ENCODE measurements around the gene CRMP1.

Gene CRMP1

DNA sequence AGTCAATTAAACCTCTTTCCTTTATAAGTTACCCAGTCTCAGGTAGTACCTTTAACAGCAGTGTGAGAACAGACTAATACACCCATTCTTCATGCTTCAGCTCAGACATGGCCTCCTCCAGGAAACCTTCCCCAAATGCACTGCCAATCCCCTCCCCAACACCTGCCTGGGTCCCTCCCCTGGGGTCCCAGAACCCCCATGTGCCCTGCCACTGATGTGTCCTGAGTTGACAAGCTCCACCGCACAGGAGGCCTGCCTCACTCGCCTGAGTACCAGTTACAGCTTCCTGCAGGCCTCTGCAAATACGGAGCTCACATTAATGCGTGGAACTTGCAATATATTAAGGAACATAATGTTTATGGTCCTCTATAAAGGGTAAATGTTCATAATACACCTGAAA lies 34.9 kb upstream of the CRMP1 start:
- Histone ChIP-seq H3K9me3 (replicated peaks; ENCODE audit: low read length) (no peaks in the 10 kb centered on the region), H3K4me3 (ENCODE audit: low read length) (no peak overlapping the region), H3K36me3 (ENCODE audit: insufficient read depth, low read length) (no peaks in the 10 kb centered on the region), H3K9ac (ENCODE audit: low read depth, low read length) (no peak overlapping the region), H3K4me1 (ENCODE audit: control insufficient read depth, insufficient read depth, low read length) (no peaks in the 10 kb centered on the region), H3K4me2 (ENCODE audit: low read length) (no peak overlapping the region), H3K27me3 (ENCODE audit: control insufficient read depth, insufficient read depth, low read length) (peaks cover 46% of the 10 kb centered on the region)

DNA sequence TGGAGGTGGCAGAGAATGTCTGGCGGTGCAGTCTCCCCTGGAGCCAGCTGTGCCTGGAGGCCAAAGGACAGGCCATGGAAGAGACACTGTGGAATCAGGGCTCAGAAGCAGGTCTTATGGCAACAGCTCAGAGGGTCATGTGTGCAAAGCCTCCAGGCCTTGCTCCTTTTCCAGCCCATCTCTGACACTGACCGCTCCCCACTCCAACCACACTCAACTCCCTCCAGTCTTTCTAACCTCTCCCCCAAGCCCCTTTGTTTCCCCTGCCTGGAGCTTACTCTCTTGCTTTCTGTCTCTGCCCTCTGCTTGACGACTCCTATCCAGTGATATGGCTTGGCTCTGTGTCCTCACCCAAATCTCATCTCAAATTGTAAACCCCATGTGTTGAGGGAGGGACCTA lies 34.2 kb upstream of the CRMP1 start:
- Histone ChIP-seq H3K4me3 (ENCODE audit: low read length) (no peak overlapping the region), H3K4me1 (ENCODE audit: control insufficient read depth, insufficient read depth, low read length) (no peaks in the 10 kb centered on the region), H3K9me3 (replicated peaks; ENCODE audit: low read length) (no peaks in the 10 kb centered on the region), H3K27me3 (ENCODE audit: control insufficient read depth, insufficient read depth, low read length) (peaks cover 45% of the 10 kb centered on the region), H3K4me2 (ENCODE audit: low read length) (no peak overlapping the region), H3K9ac (ENCODE audit: low read depth, low read length) (no peak overlapping the region), H3K36me3 (ENCODE audit: insufficient read depth, low read length) (no peaks in the 10 kb centered on the region)

DNA sequence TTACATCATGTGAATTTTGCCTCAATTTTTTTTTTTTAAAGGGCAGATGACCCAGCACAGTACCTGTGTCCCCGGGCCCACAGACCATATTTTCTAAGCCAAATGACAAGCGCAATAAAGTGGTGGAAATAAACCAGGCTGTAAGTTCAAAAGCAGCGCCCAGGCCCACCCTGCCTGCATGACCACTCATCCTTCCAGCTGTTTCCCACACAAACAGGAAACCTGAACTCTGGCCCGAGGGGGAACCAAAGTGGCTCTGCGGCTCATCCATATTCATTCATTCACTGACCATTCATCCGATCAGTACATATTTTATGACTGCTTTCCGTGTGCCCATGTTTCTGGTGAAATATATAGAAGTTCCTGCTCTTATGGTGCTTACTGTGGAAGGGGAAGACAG lies 33.7 kb upstream of the CRMP1 start:
- H3K27me3 ChIP-seq (ENCODE audit: control insufficient read depth, insufficient read depth, low read length) = peaks cover 41% of the 10 kb centered on the region
- H3K4me2 ChIP-seq (ENCODE audit: low read length) = no peak overlapping the region
- H3K36me3 ChIP-seq (ENCODE audit: insufficient read depth, low read length) = no peaks in the 10 kb centered on the region
- H3K9ac ChIP-seq (ENCODE audit: low read depth, low read length) = no peak overlapping the region
- no peaks in the 10 kb centered on the region for H3K9me3 ChIP-seq (replicated peaks; ENCODE audit: low read length)
- H3K4me3 ChIP-seq (ENCODE audit: low read length) = no peak overlapping the region
- H3K4me1 ChIP-seq (ENCODE audit: control insufficient read depth, insufficient read depth, low read length) = no peaks in the 10 kb centered on the region

DNA sequence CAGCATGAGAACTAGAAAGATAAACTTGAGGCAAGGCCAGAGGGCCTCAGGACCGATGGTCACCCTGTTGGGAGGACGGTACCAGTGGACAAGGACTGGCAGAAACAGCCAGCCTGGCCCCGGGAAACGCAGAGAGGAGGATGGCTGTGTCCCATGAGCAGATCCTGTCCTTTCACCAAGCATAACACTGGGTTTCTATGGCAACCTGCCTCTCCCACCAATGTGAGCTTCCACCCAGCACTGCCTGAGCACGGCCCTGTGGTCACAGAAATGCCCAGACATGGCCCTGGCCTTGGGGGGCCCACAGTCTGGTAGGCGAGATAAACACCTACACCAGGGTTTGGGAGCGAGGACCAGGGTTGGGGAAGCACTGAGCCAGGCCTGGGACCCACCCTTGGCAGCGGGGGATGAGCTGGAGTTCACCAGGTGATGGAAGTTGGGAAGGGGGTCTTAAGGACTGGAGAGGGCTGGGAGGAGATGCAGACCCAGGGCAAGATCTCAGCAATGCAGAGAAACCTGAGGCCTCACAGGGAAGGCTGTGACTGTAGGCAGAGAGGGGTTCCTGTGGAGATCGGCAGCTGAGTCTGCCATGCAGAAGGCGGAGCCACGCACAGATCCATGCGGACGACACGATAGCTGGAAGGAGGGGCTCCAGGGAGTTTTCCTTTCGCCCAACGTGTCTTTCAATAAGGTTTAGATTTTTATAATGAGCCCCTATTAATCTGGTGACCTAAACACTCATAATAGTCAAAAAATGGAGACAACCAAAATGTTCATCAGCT lies 32.7 kb upstream of the CRMP1 start:
- Histone ChIP-seq H3K4me3 (ENCODE audit: low read length) (no peak overlapping the region), H3K4me1 (ENCODE audit: control insufficient read depth, insufficient read depth, low read length) (no peaks in the 10 kb centered on the region), H3K36me3 (ENCODE audit: insufficient read depth, low read length) (no peaks in the 10 kb centered on the region), H3K27me3 (ENCODE audit: control insufficient read depth, insufficient read depth, low read length) (peaks cover 39% of the 10 kb centered on the region), H3K9me3 (replicated peaks; ENCODE audit: low read length) (no peaks in the 10 kb centered on the region), H3K9ac (ENCODE audit: low read depth, low read length) (no peak overlapping the region), H3K4me2 (ENCODE audit: low read length) (no peak overlapping the region)

DNA sequence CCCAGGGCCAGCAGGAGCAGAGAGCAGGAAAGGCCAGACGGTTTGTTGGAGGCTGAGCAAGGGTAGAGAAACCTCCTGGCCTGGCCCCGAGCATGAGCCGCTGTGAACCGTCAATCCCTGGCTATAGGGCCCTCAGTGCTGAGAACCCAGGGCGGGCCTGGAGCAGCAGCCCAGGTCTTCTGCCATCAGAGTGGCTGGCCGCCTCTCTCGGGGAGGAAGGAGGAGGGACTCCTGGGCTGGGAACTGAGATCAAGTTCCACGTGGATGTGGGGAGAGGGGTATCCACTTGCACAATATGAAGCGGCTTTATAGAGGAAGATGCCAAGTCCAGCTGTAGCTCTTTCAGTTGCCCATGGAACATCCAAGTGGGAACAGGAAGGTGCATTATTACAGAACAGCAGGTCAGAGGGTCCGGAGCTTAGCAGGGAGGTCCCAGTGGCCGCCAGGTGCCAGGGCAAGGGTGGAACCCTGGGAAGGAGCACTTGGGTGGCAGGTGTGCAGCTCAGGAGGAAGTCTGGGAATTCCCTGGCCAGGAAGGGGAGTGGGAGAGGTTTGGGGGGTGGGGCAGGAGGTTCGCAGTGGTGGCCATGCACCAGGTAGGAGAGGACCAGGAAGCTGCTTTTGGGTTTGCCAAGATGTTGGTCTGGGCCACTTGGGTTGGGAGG lies 31.7 kb upstream of the CRMP1 start:
- Histone ChIP-seq H3K27me3 (ENCODE audit: control insufficient read depth, insufficient read depth, low read length) (peaks cover 30% of the 10 kb centered on the region), H3K36me3 (ENCODE audit: insufficient read depth, low read length) (no peaks in the 10 kb centered on the region), H3K4me3 (ENCODE audit: low read length) (no peak overlapping the region), H3K9me3 (replicated peaks; ENCODE audit: low read length) (no peaks in the 10 kb centered on the region), H3K4me1 (ENCODE audit: control insufficient read depth, insufficient read depth, low read length) (no peaks in the 10 kb centered on the region), H3K9ac (ENCODE audit: low read depth, low read length) (no peak overlapping the region), H3K4me2 (ENCODE audit: low read length) (no peak overlapping the region)

DNA sequence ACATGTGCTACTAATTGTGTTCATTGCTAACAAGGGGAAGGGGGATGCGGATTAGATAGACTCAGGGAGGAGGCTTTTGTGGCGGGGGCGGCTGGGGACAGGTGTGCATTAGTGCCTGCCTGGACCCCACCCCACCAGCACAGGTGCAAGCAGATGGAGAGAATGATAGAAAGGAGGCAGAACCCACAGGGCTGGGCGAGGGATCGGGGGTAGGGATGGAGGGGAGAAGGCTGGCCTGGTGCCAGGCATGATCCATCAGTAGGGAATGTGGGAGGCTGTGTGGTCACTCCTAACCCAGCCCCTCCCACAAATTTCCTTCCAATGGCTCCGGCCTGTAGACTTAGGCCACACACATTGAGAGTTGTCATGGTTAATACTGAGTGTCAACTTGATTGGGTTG lies 30.5 kb upstream of the CRMP1 start:
- Histone ChIP-seq H3K27me3 (ENCODE audit: control insufficient read depth, insufficient read depth, low read length) (peaks cover 24% of the 10 kb centered on the region), H3K4me1 (ENCODE audit: control insufficient read depth, insufficient read depth, low read length) (no peaks in the 10 kb centered on the region), H3K9ac (ENCODE audit: low read depth, low read length) (no peak overlapping the region), H3K36me3 (ENCODE audit: insufficient read depth, low read length) (no peaks in the 10 kb centered on the region), H3K4me2 (ENCODE audit: low read length) (no peak overlapping the region), H3K9me3 (replicated peaks; ENCODE audit: low read length) (no peaks in the 10 kb centered on the region), H3K4me3 (ENCODE audit: low read length) (no peak overlapping the region)

DNA sequence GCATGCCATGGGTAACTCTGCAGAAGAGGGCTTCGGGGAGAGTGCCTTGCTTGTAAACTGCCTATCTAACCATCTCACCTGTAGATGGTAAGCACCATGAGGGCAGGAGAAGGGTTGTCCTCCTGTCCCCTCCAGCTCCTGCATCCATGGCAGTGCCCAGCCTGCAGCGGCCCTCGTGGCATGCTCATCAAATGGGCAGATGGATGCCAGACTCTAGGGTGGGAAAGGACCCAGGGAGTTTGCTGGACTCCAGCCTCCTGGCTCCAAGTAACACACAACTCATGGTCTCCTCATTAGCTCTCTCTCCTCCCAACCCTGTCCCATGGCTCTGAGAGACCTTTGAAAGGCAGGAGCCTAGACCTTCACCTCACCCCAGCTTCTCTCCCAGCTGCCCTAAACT lies 29.7 kb upstream of the CRMP1 start:
- Histone ChIP-seq H3K9ac (ENCODE audit: low read depth, low read length) (no peak overlapping the region), H3K9me3 (replicated peaks; ENCODE audit: low read length) (no peaks in the 10 kb centered on the region), H3K4me2 (ENCODE audit: low read length) (no peak overlapping the region), H3K27me3 (ENCODE audit: control insufficient read depth, insufficient read depth, low read length) (peaks cover 23% of the 10 kb centered on the region), H3K36me3 (ENCODE audit: insufficient read depth, low read length) (no peaks in the 10 kb centered on the region), H3K4me3 (ENCODE audit: low read length) (no peak overlapping the region), H3K4me1 (ENCODE audit: control insufficient read depth, insufficient read depth, low read length) (no peaks in the 10 kb centered on the region)

DNA sequence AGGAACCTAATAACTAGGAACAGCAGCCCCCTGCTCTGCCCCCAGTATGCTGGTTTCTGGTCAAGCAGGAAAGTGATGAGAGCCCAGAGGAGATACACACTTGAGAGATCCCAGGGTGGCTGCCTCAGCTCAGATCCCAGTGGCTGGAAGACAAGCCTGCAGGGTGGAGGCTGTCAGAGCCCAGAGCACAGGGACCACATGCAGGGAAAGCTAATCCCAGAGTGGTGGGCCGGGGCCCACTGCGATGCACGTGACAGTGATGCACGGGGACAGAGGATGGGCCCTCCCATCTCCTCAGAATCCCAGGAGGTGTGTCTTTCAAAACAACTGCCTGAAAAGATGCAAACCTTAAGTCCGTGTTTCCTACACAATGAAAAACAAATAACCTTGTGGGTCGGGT lies 29.1 kb upstream of the CRMP1 start:
- peaks cover 22% of the 10 kb centered on the region for H3K27me3 ChIP-seq (ENCODE audit: control insufficient read depth, insufficient read depth, low read length)
- no peaks in the 10 kb centered on the region for H3K4me1 ChIP-seq (ENCODE audit: control insufficient read depth, insufficient read depth, low read length)
- no peaks in the 10 kb centered on the region for H3K36me3 ChIP-seq (ENCODE audit: insufficient read depth, low read length)
- H3K9ac ChIP-seq (ENCODE audit: low read depth, low read length) = no peak overlapping the region
- H3K4me2 ChIP-seq (ENCODE audit: low read length) = no peak overlapping the region
- no peak overlapping the region for H3K4me3 ChIP-seq (ENCODE audit: low read length)
- H3K9me3 ChIP-seq (replicated peaks; ENCODE audit: low read length) = no peaks in the 10 kb centered on the region

DNA sequence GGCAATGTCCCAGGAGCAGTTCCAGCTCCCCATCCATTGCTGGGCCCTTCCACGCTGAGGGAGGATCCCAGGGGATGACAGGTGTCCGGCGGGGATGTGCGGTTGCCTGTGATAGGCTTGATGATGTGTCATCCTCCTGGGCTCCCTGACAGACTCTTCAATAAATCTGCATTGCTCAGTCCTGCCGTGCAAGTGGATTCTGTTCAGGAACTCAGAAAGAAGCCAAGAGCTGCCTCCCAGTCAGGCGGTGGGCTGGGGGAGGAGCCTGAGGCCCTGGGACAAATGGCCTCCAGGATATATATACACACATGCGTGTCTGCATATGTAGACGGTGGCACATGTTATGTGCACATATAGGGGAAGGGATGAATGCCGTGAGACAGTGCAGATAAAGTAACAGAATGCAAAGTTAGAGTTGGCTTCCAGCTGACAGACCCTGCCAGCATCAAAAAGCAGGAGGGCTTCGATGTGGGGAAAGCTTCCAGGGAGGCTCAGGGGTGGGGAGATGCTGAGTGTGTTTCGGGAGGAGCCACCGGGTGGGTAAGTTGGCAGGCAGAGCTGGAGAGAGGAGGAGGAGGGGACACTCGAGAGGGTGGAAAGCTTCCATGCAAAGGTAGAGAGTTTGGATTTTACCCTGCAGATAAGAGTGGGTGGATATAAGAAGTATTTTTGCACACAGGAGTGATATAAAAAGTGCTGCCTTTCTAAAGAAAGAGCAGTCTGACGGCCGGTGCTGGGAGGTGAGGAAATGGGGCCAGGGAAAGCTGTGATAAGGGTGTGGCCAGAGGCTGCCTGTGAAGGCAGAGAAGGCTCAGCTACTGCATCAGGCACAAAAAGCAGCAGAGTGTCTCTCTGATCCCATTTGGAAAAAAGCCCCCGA lies 28.5 kb upstream of the CRMP1 start:
- Histone ChIP-seq H3K9me3 (replicated peaks; ENCODE audit: low read length) (no peaks in the 10 kb centered on the region), H3K9ac (ENCODE audit: low read depth, low read length) (no peak overlapping the region), H3K4me2 (ENCODE audit: low read length) (no peak overlapping the region), H3K4me3 (ENCODE audit: low read length) (no peak overlapping the region), H3K36me3 (ENCODE audit: insufficient read depth, low read length) (no peaks in the 10 kb centered on the region), H3K27me3 (ENCODE audit: control insufficient read depth, insufficient read depth, low read length) (peaks cover 21% of the 10 kb centered on the region), H3K4me1 (ENCODE audit: control insufficient read depth, insufficient read depth, low read length) (no peaks in the 10 kb centered on the region)

DNA sequence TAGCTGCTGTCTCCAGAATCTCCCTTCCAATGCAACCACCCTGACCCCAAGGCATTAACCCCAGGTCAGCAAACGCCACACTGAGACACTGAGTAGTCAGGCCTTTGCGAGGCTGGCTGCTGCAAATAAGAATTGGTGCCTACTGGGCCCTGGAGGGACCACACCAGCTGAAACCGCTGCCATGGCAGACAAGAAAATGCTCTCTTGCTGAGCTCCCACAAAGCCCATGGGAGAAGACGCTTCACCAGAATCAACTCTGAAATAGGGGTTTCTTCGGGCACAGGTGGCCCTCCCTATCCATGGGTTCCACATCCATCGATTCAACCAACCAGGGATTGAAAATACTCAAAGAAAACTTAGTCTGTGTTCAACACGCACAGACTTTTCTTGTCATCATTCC lies 26.7 kb upstream of the CRMP1 start:
- Histone ChIP-seq H3K9me3 (replicated peaks; ENCODE audit: low read length) (no peaks in the 10 kb centered on the region), H3K4me3 (ENCODE audit: low read length) (no peak overlapping the region), H3K9ac (ENCODE audit: low read depth, low read length) (no peak overlapping the region), H3K36me3 (ENCODE audit: insufficient read depth, low read length) (no peaks in the 10 kb centered on the region), H3K4me1 (ENCODE audit: control insufficient read depth, insufficient read depth, low read length) (no peaks in the 10 kb centered on the region), H3K27me3 (ENCODE audit: control insufficient read depth, insufficient read depth, low read length) (peaks cover 27% of the 10 kb centered on the region), H3K4me2 (ENCODE audit: low read length) (no peak overlapping the region)

DNA sequence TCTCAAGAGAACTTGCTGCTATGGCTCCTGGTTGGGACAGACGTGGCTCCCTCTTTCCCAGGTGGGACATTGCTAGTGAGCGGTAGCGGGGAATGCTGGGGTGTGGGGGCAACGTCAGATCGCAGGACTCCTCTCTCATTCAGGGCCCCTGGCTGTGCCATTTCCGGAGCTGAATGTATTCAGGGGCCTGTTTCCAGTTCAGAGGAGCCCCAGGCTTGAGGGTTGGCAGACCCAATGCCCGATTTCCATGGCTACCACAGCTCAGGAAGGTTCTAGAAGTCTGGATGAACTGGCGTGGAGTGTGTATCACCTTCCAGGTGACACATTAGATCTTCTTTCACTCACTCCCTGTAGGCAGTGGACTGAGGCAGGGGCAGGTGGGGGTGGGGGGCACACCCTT lies 26.2 kb upstream of the CRMP1 start:
- no peaks in the 10 kb centered on the region for H3K36me3 ChIP-seq (ENCODE audit: insufficient read depth, low read length)
- H3K9me3 ChIP-seq (replicated peaks; ENCODE audit: low read length) = no peaks in the 10 kb centered on the region
- no peak overlapping the region for H3K4me2 ChIP-seq (ENCODE audit: low read length)
- peaks cover 27% of the 10 kb centered on the region for H3K27me3 ChIP-seq (ENCODE audit: control insufficient read depth, insufficient read depth, low read length)
- H3K4me1 ChIP-seq (ENCODE audit: control insufficient read depth, insufficient read depth, low read length) = no peaks in the 10 kb centered on the region
- no peak overlapping the region for H3K9ac ChIP-seq (ENCODE audit: low read depth, low read length)
- H3K4me3 ChIP-seq (ENCODE audit: low read length) = no peak overlapping the region
